ENCODE data around the gene CBL.

The CBL gene

DNA sequence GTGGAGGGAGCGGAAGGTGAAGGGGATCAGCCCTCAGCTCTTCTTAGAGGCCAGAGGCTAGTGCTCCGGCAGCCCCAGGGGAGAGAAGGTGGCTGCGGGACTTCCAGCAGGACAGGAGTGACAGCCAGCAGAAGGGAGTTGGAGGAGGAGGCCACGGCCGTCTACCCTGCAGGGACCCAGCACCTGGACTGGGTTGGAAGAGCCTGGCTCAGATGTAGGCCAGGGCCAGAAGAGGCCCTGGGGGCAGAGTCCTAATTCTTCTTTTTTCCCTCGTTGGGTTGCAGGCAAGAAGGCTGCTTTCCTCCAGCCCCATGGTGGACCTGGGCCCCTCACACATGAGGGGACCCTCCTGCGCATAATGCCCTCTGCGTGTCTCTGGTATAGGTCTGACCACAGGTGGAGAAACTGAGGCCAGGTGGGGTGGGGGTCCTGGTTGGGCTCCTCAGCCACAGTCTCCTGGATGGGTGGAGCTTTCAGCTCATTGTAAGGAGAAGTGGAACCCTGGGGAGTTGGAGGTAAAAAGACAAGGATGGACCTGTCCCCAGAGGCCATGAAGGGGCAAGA is 113.1 kb downstream of the CBL start:
- in situ Hi-C loops (cut with MboI; ENCODE audit: low pct_unique_long_range_greater_than_20kb, low sequenced_read_pairs), result no loop called here
- no peak for DNase-seq

DNA sequence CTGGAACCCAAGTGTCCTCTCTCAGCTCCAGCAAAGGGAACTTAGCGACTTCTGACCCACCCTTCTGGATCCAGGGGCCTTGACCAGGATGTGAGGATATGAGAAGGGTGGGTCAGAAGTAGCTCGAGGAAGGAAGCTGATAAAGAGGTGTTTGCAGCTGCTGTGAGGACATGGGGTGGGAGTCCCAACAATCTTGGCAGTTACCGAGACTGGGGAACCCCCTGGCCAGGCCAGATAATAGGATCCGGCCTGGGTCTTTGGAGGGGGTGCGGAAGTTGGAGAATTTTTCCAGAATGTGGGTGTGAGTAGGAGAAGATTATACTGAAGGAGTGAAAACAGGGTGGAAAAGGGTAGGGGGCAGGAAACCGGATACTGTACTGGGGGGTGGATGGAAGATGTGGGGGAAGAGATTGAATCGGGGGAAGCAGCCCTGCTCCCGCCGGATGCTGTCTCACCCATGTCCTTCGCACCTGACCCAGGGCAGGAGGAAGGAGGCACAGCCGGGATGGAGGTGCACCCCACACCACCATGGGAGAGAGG is 113.6 kb downstream of the CBL start:
- in situ Hi-C loops (cut with MboI; ENCODE audit: low pct_unique_long_range_greater_than_20kb, low sequenced_read_pairs), result no loop called here

DNA sequence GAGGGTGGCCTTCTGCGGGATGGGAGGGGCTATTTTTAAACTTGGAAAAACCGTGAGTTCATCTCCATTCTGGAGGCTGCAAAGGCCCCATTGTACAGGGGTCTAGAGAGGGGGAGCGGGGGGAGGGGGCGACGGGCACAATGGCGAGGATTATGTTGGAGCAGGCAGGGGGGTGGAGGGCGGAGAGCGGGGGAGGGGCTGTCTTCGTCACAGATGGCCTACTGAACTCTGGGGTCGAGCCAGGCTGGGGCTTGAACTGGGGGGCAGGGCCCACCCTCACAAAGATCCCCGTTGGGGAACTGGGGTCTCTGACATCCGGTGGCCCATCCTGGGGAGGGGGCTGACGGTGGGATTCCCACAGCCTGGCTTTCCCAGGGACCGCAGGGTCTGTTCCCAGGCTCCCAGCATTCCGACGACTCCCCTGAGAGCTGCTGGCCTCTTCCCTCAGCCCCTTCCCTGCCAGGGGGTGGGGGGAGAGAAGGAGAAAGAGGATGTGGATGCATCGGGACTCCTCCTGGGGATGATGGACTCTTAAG is 114.2 kb downstream of the CBL start:
- in situ Hi-C loops (cut with MboI; ENCODE audit: low pct_unique_long_range_greater_than_20kb, low sequenced_read_pairs), result no loop called here
- no peak for DNase-seq

More for the DNA sequence above, 113.6 kb downstream of the CBL start:
- DNase-seq, result no peak

DNA sequence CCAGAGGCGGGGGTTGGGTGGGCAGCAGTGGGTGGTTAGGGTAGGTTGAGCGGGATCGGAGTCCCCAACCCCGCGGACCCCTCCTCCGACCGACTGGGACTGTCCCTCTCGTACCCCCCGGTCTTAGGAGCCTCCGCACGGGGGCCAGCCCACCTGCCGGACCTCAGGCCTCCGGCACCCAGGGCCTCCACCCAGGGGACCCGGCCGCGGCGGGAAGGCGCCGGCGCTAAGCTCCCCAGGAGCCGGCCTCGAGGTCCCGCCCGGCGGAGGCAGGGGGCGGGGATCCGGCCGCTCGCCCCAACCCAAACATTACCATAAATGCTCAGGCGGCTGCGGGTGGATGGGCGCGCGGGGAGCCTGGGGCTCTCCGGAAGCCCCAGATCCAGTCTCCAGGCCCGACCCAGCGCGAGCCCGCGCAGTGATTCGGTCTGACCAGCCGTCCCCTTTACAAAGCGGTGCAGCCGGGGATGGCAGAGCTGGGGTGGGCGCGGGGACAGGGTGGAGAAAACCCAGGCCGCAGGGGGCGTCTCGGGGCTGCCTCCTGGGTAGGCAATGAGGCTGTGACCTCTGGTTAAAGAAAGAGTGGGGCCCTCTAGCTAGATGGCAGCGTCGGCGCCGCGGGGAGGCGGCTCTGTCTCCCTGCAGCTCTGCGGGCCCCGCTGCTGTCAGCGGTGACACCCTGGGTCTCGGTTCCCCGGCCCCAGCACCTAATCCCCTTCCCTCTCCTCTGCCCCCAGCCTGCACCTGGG is 114.8 kb downstream of the CBL start:
- in situ Hi-C loops (cut with MboI; ENCODE audit: low pct_unique_long_range_greater_than_20kb, low sequenced_read_pairs), result no loop called here
- peak; percentile 39 for DNase-seq

DNA sequence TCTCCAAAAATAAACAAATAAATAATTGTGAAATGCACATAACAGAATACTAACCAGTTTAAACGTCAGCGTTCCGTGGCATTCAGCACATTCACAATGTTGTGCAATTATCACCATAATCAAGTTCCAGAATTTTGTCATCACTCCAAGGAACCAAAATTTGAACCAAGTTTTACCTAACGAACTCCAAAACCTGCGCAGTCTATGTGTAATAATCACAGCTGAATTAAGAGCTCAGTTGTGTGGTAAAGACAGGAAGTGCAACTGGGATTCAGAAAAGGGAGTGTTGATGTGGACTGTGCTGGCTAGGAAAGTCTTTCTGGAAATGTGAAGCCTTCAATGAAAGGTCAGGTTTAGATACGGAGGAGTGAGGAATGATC is 116.2 kb downstream of the CBL start:
- peak; percentile 32 for DNase-seq
- in situ Hi-C loops (cut with MboI; ENCODE audit: low pct_unique_long_range_greater_than_20kb, low sequenced_read_pairs), result no loop called here

DNA sequence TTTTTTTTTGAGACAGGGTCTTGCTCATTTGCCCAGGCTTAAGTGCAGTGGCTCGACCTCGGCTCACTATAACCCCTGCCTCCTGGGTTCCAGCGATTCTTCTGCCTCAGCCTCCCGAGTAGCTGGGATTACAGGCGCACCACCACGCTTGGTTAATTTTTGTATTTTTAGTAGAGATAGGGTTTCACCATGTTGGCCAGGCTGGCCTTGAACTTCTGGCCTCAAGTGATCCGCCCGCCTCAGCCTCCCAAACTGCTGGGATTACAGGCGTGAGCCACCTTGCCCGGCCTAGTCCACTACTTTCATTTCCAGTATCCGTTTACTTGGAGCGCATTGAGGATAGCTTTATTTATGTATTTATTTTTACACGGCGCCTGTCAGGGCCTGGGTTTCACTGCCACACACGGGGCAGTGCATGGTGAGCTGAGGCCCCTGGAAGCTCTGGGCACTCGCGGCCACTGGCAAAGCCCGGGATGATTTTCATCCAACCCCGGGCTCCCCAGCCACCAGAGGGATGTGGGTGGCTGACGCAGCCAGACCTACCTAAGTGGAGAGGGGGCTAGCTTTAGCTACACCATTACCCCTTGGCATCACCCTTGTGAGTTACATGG is 116.9 kb downstream of the CBL start:
- no peak for DNase-seq
- in situ Hi-C loops (cut with MboI; ENCODE audit: low pct_unique_long_range_greater_than_20kb, low sequenced_read_pairs), result no loop called here

DNA sequence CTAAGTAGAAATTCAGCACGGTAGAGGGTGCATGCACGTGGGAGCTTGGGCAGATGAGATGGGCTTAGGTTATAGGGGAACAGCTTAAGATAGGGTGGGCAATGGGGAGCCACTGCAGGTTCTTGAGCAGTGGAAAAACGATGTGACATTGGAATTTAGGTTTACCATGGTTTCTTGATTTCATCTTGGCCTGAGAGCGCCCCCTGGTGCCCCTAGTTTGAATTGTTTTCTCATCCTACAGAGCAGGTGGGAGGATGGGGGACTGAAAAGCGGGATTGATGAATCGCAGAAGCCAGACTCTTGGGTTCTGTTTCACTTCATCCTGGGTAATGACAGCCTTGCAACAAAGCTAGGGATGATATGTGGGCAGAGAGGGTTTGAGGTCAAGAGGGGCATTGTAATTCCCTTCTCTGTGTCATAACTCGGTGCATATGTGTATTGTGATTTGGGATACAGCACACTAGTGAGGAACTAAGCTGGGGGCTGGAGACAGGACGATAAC is 117.4 kb downstream of the CBL start:
- peak; percentile 81 for DNase-seq
- in situ Hi-C loops (cut with MboI; ENCODE audit: low pct_unique_long_range_greater_than_20kb, low sequenced_read_pairs), result no loop called here

DNA sequence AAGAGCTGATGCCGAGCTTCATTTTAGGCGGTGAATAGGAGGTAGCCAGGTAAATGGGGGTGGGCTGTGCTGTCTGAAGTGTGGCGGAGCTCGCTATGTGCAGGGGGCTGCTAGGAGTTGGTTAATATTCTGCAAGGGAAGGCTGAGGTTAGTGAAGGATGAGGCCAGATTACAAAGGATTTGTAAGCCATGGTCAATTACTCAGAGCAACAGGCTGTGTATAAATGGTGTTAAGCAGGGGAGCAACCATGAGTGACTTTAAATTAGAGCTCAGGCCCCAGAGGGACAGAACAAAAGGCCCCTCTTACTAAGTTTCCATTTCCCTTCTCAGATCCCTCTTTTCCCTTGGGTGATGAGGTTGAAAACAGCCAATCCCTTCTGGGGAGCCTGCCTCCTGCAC is 118.0 kb downstream of the CBL start:
- in situ Hi-C loops (cut with MboI; ENCODE audit: low pct_unique_long_range_greater_than_20kb, low sequenced_read_pairs), result no loop called here
- DNase-seq, result no peak

DNA sequence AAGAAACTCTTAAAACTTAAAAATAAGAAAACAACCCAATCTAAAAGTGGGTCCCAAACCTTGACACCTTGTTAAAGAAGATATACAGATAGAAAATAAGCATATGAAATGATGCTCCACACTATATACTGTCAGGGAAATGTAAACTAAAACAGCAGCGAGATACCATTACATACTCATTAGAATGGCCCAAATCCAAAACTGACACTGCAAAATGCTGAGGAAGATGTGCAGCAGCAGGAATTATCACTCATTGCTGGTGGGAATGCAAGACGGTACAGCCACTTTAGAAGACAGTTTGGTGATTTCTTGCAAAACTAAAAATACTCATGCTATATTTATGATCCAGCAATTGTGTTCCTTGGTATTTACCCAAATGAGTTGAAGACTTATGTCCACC is 123.2 kb downstream of the CBL start:
- in situ Hi-C loops (cut with MboI; ENCODE audit: low pct_unique_long_range_greater_than_20kb, low sequenced_read_pairs), result no loop called here
- DNase-seq, result no peak

DNA sequence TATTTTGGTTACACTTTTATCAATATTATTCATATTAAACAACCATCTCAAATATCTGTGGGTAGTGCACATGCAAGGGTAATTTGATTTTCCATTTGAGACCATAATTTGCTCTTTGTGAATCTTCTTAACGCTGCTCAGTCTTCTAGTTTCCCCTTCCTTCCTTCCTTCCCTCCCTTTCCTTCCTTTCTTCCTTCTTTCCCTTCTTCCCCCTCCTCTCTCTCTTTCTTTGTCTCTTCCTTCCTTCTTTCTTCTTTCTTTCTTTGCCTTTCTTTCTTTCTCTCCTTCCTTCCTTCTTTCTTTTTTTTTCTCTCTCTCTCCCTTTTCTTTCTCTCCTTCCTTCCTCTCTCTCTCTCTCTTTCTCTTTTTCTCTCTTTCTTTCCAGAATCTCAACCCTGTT is 124.1 kb downstream of the CBL start:
- DNase-seq, result no peak
- in situ Hi-C loops (cut with MboI; ENCODE audit: low pct_unique_long_range_greater_than_20kb, low sequenced_read_pairs), result no loop called here

DNA sequence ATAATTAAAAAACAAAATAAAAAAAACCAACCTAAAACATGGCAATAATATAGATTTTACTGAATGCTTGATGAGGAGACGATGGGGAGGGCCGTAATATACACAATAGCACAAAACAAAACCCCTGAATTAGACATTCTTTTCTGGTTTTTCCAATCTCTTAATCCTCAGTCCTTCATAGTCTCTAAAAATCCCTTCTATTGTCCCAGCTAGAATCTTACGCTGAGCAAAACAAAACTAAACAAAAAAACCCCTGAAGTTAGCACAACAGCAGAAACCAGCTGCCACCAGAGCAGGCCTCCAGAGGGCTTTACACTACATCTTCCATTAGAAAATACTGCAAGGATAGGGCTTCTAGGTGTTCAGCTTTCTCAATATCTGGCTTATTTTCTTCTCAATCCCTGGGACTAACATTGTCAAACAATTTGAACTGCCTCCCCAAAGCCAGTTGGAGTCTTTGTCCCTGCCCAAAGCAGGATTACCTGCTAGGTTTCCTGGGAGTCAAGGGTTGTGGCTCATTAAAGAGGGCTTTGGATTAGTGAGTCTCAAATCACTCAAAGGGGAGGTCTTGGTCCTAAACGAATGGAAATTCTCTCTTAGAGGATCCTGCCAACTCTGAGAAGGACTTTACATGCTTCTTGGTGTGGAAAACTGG is 126.1 kb downstream of the CBL start:
- in situ Hi-C loops (cut with MboI; ENCODE audit: low pct_unique_long_range_greater_than_20kb, low sequenced_read_pairs), result no loop called here
- no peak for DNase-seq

DNA sequence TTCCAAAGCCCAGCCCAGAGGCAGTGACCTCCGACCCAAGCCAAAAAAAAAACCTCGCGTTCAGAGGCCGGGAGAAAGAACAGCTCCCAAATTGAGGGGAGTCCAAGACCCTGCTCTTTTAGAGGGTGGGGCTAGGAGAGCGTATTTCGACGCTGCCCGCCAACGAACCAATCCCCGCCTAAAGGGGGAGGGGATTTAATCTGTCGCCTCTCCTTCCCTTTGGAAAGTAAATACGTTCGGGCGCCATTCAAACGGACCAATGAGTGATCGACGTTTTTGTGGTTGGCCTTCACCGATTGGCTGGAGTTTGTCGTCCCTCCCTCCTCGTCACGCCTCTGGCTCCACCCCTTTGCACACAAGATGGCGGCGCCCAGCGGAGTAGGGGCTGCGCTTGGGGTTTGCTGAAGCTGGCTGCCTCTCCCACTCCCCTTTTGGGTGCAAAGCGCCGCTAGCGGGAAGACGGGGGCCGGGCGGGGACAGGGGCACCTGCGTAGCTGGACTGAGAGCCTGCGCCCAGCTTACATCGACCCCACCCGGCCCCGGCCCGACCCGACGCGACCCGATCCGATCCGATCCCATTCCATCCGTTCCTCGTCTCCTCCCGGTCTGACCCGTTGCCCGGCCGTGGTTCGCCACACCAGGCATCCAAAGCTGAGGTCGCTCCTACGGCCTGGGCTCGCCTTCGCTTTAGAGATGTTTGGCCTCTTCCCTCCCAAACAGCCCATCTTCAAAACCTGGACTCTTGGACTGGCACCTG is 128.2 kb downstream of the CBL start, which contains the start of gene RNF26:
Gene RNF26 (plus strand): TSS at position 354 of the 757 bp plus-strand sequence. CDS start 596 bp downstream, outside the sequence.
- in situ Hi-C loops (cut with MboI; ENCODE audit: low pct_unique_long_range_greater_than_20kb, low sequenced_read_pairs), result no loop called here
- peak; percentile 98 for DNase-seq

DNA sequence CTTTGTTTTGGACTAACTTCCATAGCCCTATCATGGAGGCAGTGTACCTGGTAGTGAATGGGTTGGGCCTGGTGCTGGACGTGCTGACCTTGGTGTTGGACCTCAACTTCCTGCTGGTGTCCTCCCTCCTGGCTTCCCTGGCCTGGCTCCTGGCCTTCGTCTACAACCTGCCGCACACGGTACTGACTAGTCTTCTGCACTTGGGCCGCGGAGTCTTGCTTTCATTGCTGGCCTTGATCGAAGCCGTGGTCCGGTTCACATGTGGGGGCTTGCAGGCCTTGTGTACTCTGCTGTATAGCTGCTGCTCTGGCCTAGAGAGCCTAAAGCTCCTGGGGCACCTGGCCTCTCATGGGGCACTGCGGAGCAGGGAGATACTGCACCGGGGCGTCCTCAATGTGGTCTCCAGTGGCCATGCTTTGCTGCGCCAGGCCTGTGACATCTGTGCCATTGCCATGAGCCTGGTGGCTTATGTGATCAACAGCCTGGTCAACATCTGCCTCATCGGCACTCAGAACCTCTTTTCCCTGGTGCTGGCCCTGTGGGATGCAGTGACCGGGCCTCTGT is 129.0 kb downstream of the CBL start:
- in situ Hi-C loops (cut with MboI; ENCODE audit: low pct_unique_long_range_greater_than_20kb, low sequenced_read_pairs), result no loop called here
- no peak for DNase-seq

DNA sequence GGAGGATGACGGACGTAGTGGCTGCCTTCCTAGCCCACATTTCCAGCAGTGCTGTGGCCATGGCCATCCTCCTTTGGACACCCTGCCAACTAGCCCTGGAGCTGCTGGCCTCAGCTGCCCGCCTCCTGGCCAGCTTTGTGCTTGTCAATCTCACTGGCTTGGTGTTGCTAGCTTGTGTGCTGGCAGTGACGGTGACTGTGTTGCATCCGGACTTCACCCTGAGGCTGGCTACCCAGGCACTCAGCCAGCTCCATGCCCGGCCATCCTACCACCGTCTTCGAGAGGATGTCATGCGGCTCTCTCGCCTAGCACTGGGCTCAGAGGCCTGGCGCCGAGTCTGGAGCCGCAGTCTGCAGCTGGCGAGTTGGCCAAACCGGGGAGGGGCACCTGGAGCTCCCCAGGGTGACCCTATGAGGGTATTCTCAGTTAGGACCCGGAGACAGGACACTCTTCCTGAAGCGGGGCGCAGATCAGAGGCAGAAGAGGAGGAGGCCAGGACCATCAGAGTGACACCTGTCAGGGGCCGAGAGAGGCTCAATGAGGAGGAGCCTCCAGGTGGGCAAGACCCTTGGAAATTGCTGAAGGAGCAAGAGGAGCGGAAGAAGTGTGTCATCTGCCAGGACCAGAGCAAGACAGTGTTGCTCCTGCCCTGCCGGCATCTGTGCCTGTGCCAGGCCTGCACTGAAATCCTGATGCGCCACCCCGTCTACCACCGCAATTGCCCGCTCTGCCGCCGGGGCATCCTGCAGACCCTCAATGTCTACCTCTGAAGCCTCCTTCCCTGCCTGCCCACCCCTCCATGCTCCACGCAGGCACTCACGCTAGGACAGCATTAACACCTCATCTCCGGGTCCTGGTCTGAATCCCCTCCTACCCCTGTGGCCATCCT is 129.8 kb downstream of the CBL start:
- DNase-seq, result no peak
- in situ Hi-C loops (cut with MboI; ENCODE audit: low pct_unique_long_range_greater_than_20kb, low sequenced_read_pairs), result no loop called here

DNA sequence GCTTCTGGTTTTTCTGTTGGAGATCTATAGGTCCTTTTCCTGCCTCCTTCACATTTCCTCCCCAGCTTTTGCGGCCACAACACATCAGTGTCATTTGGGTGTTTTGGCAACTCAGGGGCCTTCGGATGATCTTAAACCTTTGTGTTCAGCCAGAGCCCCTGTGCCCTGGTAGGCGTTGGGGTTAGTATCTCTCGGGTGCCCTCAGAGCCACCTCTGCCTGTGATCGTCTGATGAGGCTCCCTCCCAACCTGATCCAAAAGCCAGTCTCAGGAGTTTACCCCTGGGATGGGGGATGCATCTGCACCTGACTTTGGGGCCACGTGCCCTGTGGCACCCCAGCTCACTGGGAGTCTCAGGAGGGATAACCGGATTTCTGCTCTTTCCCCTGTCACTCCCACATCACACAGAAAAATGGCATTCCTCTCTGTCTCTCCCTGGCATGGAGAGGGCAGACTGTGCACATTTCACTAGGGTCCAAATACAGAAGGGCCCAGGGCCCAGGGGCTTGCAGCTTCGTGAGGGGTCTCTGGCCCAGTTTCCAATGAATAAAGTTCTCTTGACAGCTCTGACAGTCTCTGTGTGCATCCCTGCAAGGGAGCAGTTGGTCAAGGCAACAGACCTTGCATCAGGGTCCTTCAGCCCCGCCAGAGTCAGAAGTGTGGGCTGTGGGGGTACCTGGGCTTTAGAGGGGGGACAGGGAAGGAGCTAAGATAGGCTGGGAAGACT is 130.8 kb downstream of the CBL start:
- in situ Hi-C loops (cut with MboI; ENCODE audit: low pct_unique_long_range_greater_than_20kb, low sequenced_read_pairs), result no loop called here
- no peak for DNase-seq

DNA sequence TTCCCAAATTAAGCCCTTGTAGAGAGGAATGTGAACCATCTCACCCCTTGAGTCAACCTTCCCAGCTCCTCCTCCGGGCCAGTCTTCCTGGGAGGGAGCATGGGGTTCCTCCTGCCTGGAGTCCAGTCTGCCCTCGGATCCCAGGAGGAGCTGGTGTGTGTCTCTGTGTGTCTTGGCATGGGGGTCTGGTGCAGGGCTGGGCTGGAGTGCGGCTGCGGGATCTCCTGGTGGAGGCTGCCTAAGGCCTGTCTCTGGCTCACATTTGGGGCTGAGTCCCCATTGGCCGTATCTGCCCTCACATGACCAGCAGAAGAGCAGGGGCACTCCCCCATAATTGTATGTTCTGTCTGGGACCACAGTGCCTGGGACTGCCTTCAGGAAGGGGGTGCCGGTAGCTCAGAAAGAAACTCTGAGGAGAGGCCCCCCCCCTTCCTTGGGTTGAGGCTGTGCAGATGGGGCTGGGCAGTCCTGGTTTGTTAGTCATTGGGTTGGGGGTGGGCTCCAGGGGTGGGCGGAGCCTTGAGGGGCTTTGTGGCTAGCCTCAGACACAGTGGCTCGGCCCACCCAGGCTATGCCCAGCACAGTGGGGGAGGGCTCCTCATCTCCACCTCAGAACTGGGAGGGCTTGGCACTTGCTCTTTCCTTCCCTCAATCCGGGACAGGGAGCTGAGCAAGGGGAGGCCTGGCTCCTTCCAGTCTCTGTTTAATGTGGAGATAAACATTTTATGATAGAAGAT is 131.6 kb downstream of the CBL start:
- no peak for DNase-seq
- in situ Hi-C loops (cut with MboI; ENCODE audit: low pct_unique_long_range_greater_than_20kb, low sequenced_read_pairs), result no loop called here
